MM.1S (cell line): Measurements from ENCODE around the gene ZNF425.

Source experiments
- DNase-seq: peaks from one replicate; pipeline ENCODE4 v3.0.0-alpha.2; 2015
- H2AFZ ChIP-seq: fragments of 300-600 bp; sonication (generic); 2 replicates; pipeline ENCODE4 v1.6.0; 2016; ENCODE audit warnings: antibody characterized with exemption, low read length
- H3F3A ChIP-seq: fragments of 300-600 bp; sonication (generic); 2 replicates; pipeline ENCODE4 v1.6.1; 2016; ENCODE audit warnings: mild to moderate bottlenecking, antibody characterized with exemption, low read length, moderate library complexity, mixed read lengths; ENCODE audit not compliant: insufficient read depth
- H3K27ac ChIP-seq: fragments of 300-600 bp; sonication (generic); 2 replicates; pipeline ENCODE4 v1.5.1; 2016; ENCODE audit warnings: mild to moderate bottlenecking, low read length
- H3K27me3 ChIP-seq: fragments of 300-600 bp; sonication (generic); replicated peaks from 2 replicates; pipeline ENCODE4 v1.6.0; 2016; ENCODE audit warnings: low read length; ENCODE audit not compliant: insufficient read depth
- H3K36me3 ChIP-seq: fragments of 300-600 bp; sonication (generic); replicated peaks from 2 replicates; pipeline ENCODE4 v1.6.1; 2016; ENCODE audit warnings: mild to moderate bottlenecking, low read length, mixed read lengths; ENCODE audit not compliant: insufficient read depth
- H3K4me1 ChIP-seq: fragments of 300-600 bp; sonication (generic); 2 replicates; pipeline ENCODE4 v1.6.1; 2016; ENCODE audit warnings: low read length, mixed read lengths
- H3K4me2 ChIP-seq: fragments of 300-600 bp; sonication (generic); 2 replicates; pipeline ENCODE4 v1.6.0; 2016; ENCODE audit warnings: low read depth, low read length
- H3K4me3 ChIP-seq: fragments of 300-600 bp; sonication (generic); 2 replicates; pipeline ENCODE4 v1.5.1; 2016; ENCODE audit warnings: low read length, mixed read lengths
- H3K79me2 ChIP-seq: fragments of 300-600 bp; sonication (generic); 2 replicates; pipeline ENCODE4 v1.6.1; 2016; ENCODE audit warnings: mixed run types, low read length, mixed read lengths
- H3K9ac ChIP-seq: fragments of 300-600 bp; sonication (generic); 2 replicates; pipeline ENCODE4 v1.6.1; 2016; ENCODE audit warnings: low read length, mixed read lengths
- H3K9me2 ChIP-seq: fragments of 300-600 bp; sonication (generic); replicated peaks from 2 replicates; pipeline ENCODE4 v1.6.1; 2016; ENCODE audit warnings: mild to moderate bottlenecking, low read length, mixed read lengths; ENCODE audit not compliant: insufficient read depth
- H3K9me3 ChIP-seq: fragments of 300-600 bp; sonication (generic); replicated peaks from 2 replicates; pipeline ENCODE4 v1.6.1; 2016; ENCODE audit warnings: mild to moderate bottlenecking, low read length, mixed read lengths; ENCODE audit not compliant: insufficient read depth
- H4K20me1 ChIP-seq: fragments of 300-600 bp; sonication (generic); 2 replicates; pipeline ENCODE4 v1.6.1; 2016; ENCODE audit warnings: mild to moderate bottlenecking, low read length, moderate library complexity, mixed read lengths; ENCODE audit not compliant: insufficient read depth
- EZH2 ChIP-seq: fragments of 300-600 bp; sonication (generic); optimal IDR thresholded peaks from 2 replicates; pipeline ENCODE3; 2017; ENCODE audit warnings: low read depth, mild to moderate bottlenecking, antibody characterized with exemption, low read length, mixed read lengths
- EZH2phosphoT487 ChIP-seq: fragments of 300-600 bp; sonication (generic); IDR thresholded peaks from 2 replicates; pipeline ENCODE4 v1.6.1; 2018; ENCODE audit warnings: antibody characterized with exemption, low read length
- TF ChIP-seq, protein P1 (sequence below): fragments of 300-600 bp; sonication (generic); IDR thresholded peaks from 2 replicates; pipeline ENCODE4 v1.5.1; 2016; ENCODE audit warnings: antibody characterized with exemption, low read length, mixed read lengths

The ZNF425 gene

DNA sequence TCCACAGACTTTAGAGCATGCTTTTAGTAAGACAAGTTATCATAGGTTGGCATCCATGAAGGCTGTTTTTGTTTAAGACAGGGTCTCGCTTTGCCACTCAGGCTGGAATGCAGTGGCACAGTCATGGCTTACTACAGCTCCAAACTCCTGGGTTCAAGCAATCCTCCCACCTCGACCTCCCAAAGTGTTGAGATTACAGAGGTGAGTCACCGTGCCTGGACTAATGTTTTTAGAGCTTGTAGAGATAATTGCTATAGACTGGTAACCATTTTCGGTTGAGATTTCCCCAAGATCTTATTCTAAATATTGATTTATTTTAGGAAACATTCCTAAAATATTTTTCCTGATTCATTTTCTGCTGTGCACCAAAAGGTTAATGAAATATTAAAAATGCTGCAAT lies 15.8 kb upstream of the ZNF425 start:
- Histone ChIP-seq H3F3A (peaks cover 17% of the 10 kb centered on the region), H4K20me1 (no peaks in the 10 kb centered on the region), H3K9me3 (no peaks in the 10 kb centered on the region), H3K9ac (no peak overlapping the region), H3K4me2 (no peak overlapping the region), H3K4me3 (no peak overlapping the region), H3K9me2 (no peaks in the 10 kb centered on the region), H3K27ac (no peak overlapping the region), H2AFZ (no peak overlapping the region), H3K79me2 (peaks cover 9% of the 10 kb centered on the region; the same call in 1 of the 2 replicates), H3K27me3 (no peaks in the 10 kb centered on the region), H3K36me3 (no peaks in the 10 kb centered on the region), H3K4me1 (no peaks in the 10 kb centered on the region)
- TF ChIP-seq, protein P1, sequence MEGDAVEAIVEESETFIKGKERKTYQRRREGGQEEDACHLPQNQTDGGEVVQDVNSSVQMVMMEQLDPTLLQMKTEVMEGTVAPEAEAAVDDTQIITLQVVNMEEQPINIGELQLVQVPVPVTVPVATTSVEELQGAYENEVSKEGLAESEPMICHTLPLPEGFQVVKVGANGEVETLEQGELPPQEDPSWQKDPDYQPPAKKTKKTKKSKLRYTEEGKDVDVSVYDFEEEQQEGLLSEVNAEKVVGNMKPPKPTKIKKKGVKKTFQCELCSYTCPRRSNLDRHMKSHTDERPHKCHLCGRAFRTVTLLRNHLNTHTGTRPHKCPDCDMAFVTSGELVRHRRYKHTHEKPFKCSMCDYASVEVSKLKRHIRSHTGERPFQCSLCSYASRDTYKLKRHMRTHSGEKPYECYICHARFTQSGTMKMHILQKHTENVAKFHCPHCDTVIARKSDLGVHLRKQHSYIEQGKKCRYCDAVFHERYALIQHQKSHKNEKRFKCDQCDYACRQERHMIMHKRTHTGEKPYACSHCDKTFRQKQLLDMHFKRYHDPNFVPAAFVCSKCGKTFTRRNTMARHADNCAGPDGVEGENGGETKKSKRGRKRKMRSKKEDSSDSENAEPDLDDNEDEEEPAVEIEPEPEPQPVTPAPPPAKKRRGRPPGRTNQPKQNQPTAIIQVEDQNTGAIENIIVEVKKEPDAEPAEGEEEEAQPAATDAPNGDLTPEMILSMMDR = no peak
- TF ChIP-seq EZH2 (no peak), EZH2phosphoT487 (no peak)
- no peak for DNase-seq

DNA sequence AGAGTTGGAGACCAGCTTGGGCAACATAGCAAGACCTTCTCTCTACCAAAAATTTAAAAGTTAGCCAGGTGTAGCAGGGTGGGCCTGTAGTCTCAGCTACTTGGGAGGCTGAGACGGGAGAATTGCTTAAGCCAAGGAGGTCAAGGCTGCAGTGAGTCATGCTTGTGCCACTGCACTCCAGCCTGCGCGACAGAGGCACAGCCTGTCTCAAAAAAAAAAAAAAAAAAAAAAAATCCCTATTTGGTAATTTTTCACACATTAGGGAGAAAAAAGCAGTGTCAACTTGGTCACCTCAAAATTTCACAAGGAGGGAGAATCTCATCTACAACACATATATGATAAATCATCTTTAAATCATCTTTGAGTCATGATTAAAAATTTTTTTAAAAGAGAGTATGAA lies 14.7 kb upstream of the ZNF425 start:
- Histone ChIP-seq H3K9me2 (no peaks in the 10 kb centered on the region), H3K36me3 (no peaks in the 10 kb centered on the region), H3K9me3 (no peaks in the 10 kb centered on the region), H3K9ac (no peak overlapping the region), H3K27ac (no peak overlapping the region), H3K4me1 (no peaks in the 10 kb centered on the region), H3K4me3 (no peak overlapping the region), H3K27me3 (no peaks in the 10 kb centered on the region), H3K4me2 (no peak overlapping the region), H3K79me2 (peaks cover 9% of the 10 kb centered on the region; the same call in 1 of the 2 replicates), H4K20me1 (no peaks in the 10 kb centered on the region), H2AFZ (no peak overlapping the region), H3F3A (peaks cover 8% of the 10 kb centered on the region; the same call in 1 of the 2 replicates)
- DNase-seq = no peak
- TF ChIP-seq, protein P1 = no peak
- TF ChIP-seq EZH2 = no peak
- no peak for TF ChIP-seq EZH2phosphoT487

DNA sequence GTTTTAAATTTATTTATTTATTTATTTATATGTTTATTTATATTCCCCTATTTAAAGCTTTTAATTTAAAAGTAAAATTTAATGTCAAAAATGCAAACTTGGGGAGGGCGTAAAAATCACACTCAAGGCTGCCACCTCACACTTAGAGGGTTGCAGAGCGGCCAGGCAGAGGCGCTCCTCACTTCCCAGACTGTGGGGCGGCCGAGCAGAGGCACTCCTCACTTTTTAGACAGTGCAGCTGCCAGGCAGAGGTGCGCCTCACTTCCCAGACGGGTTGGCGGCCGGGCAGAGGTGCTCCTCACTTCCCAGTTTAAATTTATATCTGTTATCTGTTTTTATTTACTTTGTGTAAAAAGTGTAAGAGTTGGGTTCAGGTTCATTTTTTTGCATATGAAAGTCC lies 10.0 kb upstream of the ZNF425 start:
- Histone ChIP-seq H3K9ac (no peak overlapping the region), H2AFZ (no peak overlapping the region), H3K4me1 (no peaks in the 10 kb centered on the region), H3K4me3 (no peak overlapping the region), H3K79me2 (no peaks in the 10 kb centered on the region), H3K9me2 (no peaks in the 10 kb centered on the region), H4K20me1 (no peaks in the 10 kb centered on the region), H3K4me2 (no peak overlapping the region), H3K27me3 (no peaks in the 10 kb centered on the region), H3K36me3 (peaks cover 3% of the 10 kb centered on the region), H3K27ac (no peak overlapping the region), H3F3A (no peaks in the 10 kb centered on the region), H3K9me3 (no peaks in the 10 kb centered on the region)
- no peak for TF ChIP-seq EZH2phosphoT487
- TF ChIP-seq, protein P1 = no peak
- TF ChIP-seq EZH2 = no peak
- no peak for DNase-seq
